Calu3 (cell line): Measurements from ENCODE around the gene PLLP. TPM values are rescaled to one million over a fixed set of nuclear protein-coding genes. Genes with fewer than 3 reads are reported as not detected.

Experiments
- BruUV-seq: library from RNA; stranded (reverse); fragments of 400-500 nt; replicated peaks from 2 replicates; lab custom pipeline; 2021; lab: Mats Ljungman, UMichigan
- CTCF ChIA-PET: fragments of 300-600 bp; sonication (Branson Sonifier 250); formaldehyde crosslinking; loops from one replicate; lab custom pipeline; 2022; ENCODE audit warnings: antibody characterized with exemption; lab: Charles Lee
- DNase-seq: peaks from one replicate; pipeline ENCODE4 v3.0.0; 2022
- H3K27ac Mint-ChIP-seq: one replicate; pipeline ENCODE4 v1.8.0; 2022; ENCODE audit warnings: mixed read lengths; ENCODE audit not compliant: unreplicated experiment
- H3K27me3 Mint-ChIP-seq: one replicate; pipeline ENCODE4 v1.8.0; 2022; ENCODE audit warnings: mixed read lengths; ENCODE audit not compliant: unreplicated experiment
- H3K36me3 Mint-ChIP-seq: one replicate; pipeline ENCODE4 v1.8.0; 2022; ENCODE audit warnings: mild to moderate bottlenecking, moderate library complexity, mixed read lengths; ENCODE audit not compliant: insufficient read depth, unreplicated experiment
- H3K4me1 Mint-ChIP-seq: one replicate; pipeline ENCODE4 v1.8.0; 2022; ENCODE audit warnings: mild to moderate bottlenecking, low read depth, mixed read lengths; ENCODE audit not compliant: unreplicated experiment
- H3K4me3 Mint-ChIP-seq: one replicate; pipeline ENCODE4 v1.8.0; 2022; ENCODE audit warnings: mild to moderate bottlenecking, low read depth, moderate library complexity, mixed read lengths; ENCODE audit not compliant: unreplicated experiment
- H3K9me3 Mint-ChIP-seq: one replicate; pipeline ENCODE4 v1.8.0; 2022; ENCODE audit warnings: low read depth, mixed read lengths; ENCODE audit not compliant: unreplicated experiment
- intact Hi-C: fragments of 100-400 bp; cut with micrococcal nuclease; formaldehyde crosslinking; loops from one replicate; pipeline ENCODE4 v1.10.0; 2022; ENCODE audit not compliant: unreplicated experiment
- total RNA-seq: library from RNA; stranded (reverse); gene quantifications from 2 replicates; pipeline ENCODE4 v1.2.3, GENCODE V29; 2022
- TF ChIP-seq, protein P1 (sequence below): fragments of 200-600 bp; IDR thresholded peaks from one replicate; pipeline ENCODE4 v1.8.0; 2022; ENCODE audit warnings: antibody characterized with exemption; ENCODE audit not compliant: unreplicated experiment

The PLLP gene
- total RNA-seq, 1 experiment from 2014 or later, result 38.3 TPM

DNA sequence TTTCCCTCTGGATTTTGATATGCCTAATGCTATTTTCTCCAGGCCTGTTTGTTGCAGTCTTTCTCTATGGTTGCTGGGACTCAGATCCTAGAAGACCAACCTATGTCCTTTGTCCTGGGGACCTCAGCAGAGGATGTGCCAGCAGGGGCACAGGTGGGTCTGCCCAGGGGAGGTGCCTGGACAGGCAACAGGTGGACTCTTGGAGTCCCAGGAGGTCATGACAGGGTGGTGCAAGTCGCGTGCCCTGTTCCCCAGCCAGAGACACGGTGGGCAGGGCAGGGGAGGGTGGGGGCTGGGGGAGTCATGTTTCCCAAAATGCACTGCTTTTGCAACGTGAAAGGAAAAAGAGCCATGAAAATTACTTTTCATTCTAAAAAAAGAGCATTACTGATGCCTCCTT is 26.3 kb upstream of the PLLP start:
- CTCF ChIA-PET, result interaction anchor here (0.6 kb wide), 1 partner anchor 9 kb away, joined by 3 read pairs; no protein-coding TSS in a partner anchor
- no peaks in the 10 kb centered on the region for H3K9me3 Mint-ChIP-seq
- intact Hi-C loops, result no loop called here
- DNase-seq, result no peak
- no TSS peak for BruUV-seq
- no peak overlapping the region for H3K27ac Mint-ChIP-seq
- TF ChIP-seq, protein P1, sequence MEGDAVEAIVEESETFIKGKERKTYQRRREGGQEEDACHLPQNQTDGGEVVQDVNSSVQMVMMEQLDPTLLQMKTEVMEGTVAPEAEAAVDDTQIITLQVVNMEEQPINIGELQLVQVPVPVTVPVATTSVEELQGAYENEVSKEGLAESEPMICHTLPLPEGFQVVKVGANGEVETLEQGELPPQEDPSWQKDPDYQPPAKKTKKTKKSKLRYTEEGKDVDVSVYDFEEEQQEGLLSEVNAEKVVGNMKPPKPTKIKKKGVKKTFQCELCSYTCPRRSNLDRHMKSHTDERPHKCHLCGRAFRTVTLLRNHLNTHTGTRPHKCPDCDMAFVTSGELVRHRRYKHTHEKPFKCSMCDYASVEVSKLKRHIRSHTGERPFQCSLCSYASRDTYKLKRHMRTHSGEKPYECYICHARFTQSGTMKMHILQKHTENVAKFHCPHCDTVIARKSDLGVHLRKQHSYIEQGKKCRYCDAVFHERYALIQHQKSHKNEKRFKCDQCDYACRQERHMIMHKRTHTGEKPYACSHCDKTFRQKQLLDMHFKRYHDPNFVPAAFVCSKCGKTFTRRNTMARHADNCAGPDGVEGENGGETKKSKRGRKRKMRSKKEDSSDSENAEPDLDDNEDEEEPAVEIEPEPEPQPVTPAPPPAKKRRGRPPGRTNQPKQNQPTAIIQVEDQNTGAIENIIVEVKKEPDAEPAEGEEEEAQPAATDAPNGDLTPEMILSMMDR, result no peak
- no peak overlapping the region for H3K4me3 Mint-ChIP-seq
- H3K4me1 Mint-ChIP-seq, result peaks cover 41% of the 10 kb centered on the region
- no peaks in the 10 kb centered on the region for H3K27me3 Mint-ChIP-seq
- H3K36me3 Mint-ChIP-seq, result no peaks in the 10 kb centered on the region

GRCh38 chr16:57308041-57308440 is 23.6 kb upstream of the PLLP start:
- CTCF ChIA-PET, result no interaction called here
- no peak for DNase-seq
- H3K27me3 Mint-ChIP-seq, result no peaks in the 10 kb centered on the region
- intact Hi-C loops, result no loop called here
- H3K9me3 Mint-ChIP-seq, result no peaks in the 10 kb centered on the region
- BruUV-seq, result no TSS peak
- peaks cover 10% of the 10 kb centered on the region for H3K36me3 Mint-ChIP-seq
- no peak overlapping the region for H3K4me3 Mint-ChIP-seq
- H3K27ac Mint-ChIP-seq, result peak overlapping the region; percentile 10
- TF ChIP-seq, protein P1, result no peak
- H3K4me1 Mint-ChIP-seq, result peaks cover 36% of the 10 kb centered on the region

DNA sequence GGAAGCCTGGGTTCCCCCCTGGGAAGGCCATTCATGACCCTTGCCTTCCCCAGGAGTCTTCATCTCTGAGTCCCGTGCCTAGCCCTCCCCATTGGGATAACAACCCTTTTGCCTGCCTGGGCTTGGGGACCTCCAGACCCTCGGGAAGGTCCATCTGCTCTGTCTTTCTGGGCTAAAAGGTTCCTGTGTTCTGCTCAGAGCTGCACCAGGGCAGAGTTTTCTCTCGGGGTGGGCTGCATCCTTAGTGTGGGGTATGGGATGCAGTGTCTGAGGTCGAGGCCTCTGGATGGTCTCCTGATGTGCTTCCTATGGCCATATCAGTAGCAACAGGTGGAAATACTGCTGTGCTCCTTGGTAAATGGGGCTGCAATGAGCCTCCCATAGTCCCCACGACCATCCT is 22.9 kb upstream of the PLLP start:
- Mint-ChIP-seq H3K27ac (no peak overlapping the region), H3K27me3 (no peaks in the 10 kb centered on the region), H3K36me3 (peaks cover 10% of the 10 kb centered on the region), H3K4me3 (no peak overlapping the region), H3K9me3 (no peaks in the 10 kb centered on the region), H3K4me1 (peaks cover 40% of the 10 kb centered on the region)
- no TSS peak for BruUV-seq
- DNase-seq, result no peak
- intact Hi-C loops, result no loop called here
- CTCF ChIA-PET, result no interaction called here
- TF ChIP-seq, protein P1, result no peak

- Mint-ChIP-seq H3K27ac (no peak overlapping the region), H3K27me3 (no peaks in the 10 kb centered on the region), H3K4me3 (no peak overlapping the region), H3K4me1 (peaks cover 41% of the 10 kb centered on the region), H3K36me3 (peaks cover 10% of the 10 kb centered on the region), H3K9me3 (no peaks in the 10 kb centered on the region)
- TF ChIP-seq, protein P1, result no peak
- CTCF ChIA-PET, result no interaction called here
- DNase-seq, result no peak
- BruUV-seq, result no TSS peak
- intact Hi-C loops, result no loop called here
These were observed 22.3 kb upstream of the PLLP start for GRCh38 chr16:57306676-57307341.
